NCI-H748 (cell line): ENCODE measurements around the gene TYROBP.
"Not testable (repeated sequence)": the region's sequence is repeated elsewhere in the genome, so short reads cannot be mapped to it uniquely, and the experiment has no call there.

ENCODE experiments used
- DNase-seq: peaks from one replicate; lab custom pipeline; 2025; ENCODE audit not compliant: unreplicated experiment; lab: John Stamatoyannopoulos, UW

Gene TYROBP

DNA sequence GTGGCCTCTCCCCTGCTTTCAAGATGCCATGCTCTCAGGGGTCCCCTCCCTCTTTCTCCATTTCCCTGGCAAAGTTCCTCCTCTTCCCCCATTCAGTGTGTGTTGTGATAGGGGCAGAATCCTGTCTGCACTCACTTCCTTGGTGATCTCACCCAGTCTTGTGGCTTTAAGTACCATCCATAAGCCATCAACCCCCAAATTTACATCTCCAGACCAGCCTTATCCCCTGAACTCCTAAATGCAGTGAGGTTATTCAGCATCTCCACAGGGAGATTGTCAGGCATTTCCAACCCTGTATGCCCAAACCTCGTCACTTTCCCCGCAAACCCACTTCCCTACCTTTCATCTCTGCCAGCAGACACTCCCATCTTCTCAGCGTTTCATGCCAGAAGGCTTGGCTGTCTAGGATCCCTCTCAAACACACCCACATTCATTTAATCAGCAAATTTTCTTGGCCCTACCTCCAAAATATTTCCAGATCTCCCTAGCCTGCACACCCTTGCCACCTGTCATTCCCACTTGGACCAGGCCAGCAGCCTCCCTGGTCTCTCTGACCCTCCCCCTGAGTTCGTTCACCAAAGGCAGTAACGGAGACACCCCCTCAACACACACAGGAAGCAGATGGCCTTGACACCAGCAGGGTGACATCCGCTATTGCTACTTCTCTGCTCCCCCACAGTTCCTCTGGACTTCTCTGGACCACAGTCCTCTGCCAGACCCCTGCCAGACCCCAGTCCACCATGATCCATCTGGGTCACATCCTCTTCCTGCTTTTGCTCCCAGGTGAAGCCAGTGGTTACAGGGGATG lies 6.0 kb downstream of the TYROBP start, which contains the start of gene HCST:
HCST (plus strand) TSS at position 676 of the 808 bp plus-strand sequence; CDS start at position 741, 65 bp downstream.
- DNase-seq = no peak

DNA sequence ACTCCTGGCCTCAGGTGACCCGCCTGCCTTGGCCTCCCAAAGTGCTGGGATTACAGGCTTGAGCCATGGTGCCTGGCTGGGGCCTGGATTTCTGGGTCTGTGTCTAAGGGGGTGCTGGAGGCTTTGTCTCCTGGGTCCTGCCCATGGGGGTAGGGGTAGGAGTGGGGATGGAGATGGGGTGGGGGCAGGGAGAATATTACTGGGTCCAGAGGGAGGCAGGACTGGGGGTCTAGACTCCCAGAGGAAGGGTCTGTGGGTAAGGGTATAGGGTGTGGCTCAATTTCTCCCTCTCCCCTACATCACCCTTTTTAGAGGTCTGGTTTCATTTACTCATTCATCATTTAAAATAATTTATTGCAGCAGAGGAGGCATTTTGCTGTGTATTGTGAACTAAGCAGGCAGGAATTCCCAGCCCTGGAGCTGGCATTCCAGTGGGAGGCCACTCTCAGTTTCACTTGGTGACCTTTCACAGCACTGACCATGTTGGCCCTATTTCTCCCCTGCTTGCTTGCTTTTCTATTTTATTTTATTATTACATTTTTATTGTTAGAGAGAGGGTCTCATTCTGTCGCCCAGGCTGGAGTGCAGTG lies 6.9 kb downstream of the TYROBP start:
- no peak for DNase-seq

DNA sequence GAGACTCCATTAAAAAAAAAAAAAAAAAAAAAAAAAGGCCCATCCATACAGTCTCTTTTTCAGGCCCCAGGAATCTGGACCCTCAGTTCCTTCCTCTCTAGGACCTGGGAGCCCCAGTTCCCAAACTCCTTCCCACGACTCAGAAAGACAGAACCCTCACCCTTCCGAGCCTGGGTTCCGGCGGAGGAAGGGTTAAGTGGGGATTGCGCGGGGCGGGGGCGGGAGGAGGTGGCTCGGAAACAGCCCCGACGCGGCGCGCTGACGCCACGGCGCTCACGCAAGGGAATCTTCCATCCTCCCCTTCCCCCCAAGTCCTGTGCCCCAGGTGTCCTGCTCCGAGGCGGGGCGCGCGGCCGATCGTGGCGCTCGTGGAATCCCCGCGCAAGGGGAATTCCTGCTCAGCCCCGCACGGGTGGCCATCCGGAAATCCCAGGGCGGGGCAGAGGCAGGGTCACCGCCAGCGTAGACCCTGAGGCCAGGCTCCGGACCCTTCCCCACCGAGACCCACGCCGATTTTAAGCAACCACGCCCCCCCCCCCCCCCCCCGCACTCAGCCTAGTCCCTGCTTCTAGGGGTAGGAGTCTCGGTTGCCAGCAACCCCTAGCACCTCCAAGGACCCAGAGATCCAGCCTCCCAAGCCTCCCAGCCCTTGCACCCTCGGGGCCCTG lies 8.4 kb downstream of the TYROBP start:
- DNase-seq = peak; percentile 87

DNA sequence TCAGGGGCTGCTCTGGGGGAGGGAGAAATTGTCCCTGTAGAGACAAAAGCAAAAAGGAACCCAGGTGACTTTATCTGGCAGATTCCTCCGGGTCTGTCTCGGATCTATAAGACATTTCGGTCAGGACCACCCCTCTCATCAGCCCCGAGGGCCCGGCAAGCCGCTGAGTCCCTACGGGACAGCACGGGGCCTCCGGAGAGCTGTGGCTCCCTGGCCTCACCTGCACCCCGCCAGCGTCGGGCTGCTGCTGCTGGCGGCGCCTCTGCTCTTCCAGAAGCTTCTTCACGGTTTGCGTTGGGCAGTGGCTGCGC lies 9.6 kb downstream of the TYROBP start:
- DNase-seq = no peak

DNA sequence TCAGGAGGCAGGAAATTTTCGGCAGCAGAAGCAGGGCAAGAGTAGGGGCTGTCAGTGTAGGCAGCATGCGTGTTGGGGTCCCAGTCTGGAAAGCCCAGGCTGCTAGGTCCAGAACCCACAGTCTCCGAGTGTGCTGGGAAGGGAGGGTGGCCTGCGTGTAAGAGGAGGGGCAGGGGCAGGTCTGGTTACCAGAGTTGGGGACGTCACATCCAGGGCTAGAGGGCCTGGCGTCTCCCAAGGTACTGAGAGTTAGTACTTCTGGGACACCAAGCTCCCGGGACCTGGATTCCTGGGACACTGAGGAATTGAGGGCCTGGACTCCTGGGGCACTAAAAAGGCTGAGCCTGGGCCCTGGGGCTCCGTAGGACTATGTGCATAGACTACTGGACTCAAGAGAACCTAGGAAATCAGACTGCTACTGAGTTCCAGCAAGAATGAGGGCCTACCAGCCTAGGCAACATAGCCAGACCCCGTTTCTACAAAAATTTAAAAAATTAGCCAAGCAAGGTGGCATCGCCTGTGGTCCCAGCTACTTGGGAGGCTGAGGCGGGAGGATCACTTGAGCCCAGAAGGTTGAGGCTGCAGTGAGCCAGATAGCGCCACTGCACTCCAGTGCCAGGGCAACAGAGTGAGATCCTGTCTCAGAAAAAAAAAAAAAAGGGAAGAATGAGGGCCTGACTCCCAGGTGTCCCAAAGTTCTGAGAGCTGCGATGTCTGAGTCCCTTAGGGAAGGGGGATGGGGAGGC lies 10.2 kb downstream of the TYROBP start:
- no peak for DNase-seq

DNA sequence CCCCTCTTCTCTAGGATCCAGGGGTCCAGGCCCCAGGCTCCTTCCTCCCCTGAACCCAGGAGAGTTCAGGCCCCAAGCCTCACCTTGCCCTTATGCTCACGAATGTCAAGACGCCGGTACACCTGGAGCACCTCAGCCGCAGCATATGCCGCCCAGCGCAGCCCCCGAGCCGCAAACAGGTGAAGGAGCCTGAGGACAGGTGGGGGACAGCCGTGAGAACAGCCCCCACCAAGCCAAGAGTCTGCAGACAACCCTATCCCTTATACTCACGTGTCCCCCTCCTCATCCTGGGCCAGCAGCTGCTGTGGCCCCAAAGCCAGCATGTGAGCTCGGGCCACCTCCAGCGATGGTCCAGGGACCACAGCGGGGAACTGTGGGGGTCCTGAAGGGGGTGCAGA lies 11.5 kb downstream of the TYROBP start:
- DNase-seq = no peak

GRCh38 chr19:35895911-35896642 lies 12.0 kb downstream of the TYROBP start:
- DNase-seq = no peak

DNA sequence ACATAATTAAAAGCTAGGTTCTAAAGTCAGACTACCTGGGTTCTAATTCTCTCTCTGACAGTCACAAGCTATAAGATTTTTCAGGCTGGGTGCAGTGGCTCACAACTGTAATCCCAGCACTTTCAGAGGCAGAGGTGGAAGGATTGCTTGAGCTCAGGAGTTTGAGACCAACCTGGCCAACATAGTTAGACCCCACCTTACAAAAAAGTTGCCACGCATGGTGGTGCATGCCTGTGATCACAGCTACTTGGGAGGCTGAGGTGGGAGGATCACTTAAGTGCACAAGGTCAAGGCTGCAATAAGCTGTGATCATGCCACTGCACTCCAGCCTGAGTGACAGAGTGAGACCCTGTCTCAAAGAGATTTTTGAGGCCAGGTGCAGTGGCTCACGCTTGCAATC lies 13.8 kb downstream of the TYROBP start:
- DNase-seq = no peak

- DNase-seq = not testable (repeated sequence)
Observed at GRCh38 chr19:35891819-35892218, 16.3 kb downstream of the TYROBP start.

DNA sequence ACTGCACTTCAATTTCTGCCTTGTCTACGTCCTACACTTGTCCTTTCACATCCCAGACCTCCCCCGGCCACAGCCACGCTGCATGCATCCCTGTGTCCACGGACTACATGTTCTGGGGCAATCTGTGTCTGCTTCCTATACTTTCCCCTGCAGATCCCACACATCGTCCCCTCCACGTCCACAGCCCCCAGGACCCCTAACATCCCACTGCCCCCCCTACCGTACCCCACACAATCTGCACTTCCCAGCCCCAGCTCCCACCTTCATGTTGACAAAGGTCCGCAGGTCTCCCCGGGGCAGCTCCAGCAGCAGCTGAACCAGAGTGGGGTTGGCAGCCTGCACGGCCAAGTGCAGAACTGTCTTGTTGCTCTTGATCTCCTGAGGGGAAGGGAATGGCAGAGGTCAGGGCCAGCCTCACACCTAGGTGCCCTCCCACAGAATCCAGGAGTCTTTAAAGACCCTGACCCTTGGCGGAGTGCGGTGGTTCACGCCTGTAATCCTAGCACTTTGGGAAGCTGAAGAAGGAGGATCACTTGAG lies 17.9 kb downstream of the TYROBP start:
- no peak for DNase-seq

GRCh38 chr19:35889370-35890112 lies 18.6 kb downstream of the TYROBP start:
- no peak for DNase-seq

GRCh38 chr19:35888398-35888797 lies 19.7 kb downstream of the TYROBP start:
- DNase-seq = no peak

DNA sequence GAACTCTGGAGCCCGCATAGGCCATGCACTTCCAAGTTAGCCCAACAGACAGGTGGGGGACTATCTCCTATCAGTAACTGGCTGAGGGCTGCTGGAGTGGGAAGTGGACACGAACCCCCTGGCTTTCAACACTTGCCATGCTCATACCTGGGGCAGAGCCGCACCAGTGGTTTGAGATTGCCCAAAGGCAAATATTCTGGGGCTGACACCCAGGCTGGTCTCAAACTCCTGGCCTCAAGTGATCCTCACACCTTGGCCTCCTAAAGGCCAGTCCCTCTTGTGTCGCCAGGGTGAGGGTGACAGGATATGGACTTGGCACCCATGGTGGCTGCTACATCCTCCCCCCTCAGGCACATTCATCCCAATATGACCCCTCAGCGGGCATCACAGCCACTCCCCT lies 20.9 kb downstream of the TYROBP start:
- no peak for DNase-seq

DNA sequence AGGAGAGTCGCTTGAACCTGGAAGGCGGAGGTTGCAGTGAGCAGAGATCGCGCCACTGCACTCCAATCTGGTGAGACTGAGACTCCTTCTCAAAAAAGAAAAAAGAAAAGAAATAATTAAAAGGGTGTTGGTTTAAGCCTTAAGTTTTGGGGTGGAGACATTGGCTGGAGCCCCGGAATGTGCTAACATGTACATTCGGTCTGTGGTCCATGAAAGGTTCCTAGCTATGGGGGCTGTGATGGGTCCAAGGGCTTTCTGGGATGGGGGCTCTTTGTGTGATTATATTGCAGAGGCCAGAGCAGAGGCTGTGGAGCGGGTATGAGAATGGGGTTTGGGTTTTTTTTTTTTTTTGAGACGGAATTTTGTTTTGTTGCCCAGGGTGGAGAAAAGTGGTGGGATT lies 22.2 kb downstream of the TYROBP start:
- DNase-seq = no peak

DNA sequence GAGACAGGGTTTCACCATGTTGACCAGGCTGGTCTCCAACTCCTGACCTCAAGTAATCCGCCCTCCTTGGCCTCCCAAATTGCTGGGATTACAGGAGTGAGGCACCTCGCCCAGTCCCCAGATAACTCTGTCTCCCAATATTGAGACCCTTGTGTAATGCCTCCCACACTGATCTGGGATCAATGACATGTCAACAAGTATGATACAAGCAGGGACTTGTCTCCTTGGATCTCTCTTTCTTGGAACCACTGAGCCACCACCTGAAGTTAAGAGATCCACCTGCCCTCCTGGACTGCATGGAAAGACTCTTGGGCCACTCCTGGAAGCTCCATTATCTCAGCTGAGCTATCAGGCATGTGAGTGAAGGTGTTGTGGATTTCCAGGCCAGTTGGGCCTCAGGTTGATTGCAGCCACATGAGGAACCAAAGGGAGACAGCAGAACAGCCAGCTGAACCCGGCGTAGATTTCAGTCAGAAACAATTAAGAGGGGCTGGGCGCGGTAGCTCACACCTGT lies 22.8 kb downstream of the TYROBP start:
- no peak for DNase-seq

DNA sequence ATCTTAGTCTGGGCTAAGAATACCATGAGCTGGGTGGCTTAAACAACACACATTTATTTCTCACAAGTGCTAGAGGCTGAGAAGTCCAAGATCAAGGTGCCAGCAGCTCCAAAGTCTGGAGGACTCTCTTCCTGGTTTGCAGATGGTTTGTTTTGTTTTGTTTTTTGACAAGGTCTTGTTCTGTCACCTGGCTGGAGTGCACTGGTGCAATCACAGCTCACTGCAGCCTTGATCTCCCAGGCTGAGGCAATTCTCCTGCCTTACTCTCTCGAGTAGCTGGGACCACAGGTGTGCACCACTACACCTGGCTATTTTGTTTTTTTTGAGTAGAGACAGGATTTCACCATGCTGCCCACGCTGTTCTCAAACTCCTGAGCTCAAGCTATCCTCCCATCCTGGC lies 24.2 kb downstream of the TYROBP start:
- no peak for DNase-seq

DNA sequence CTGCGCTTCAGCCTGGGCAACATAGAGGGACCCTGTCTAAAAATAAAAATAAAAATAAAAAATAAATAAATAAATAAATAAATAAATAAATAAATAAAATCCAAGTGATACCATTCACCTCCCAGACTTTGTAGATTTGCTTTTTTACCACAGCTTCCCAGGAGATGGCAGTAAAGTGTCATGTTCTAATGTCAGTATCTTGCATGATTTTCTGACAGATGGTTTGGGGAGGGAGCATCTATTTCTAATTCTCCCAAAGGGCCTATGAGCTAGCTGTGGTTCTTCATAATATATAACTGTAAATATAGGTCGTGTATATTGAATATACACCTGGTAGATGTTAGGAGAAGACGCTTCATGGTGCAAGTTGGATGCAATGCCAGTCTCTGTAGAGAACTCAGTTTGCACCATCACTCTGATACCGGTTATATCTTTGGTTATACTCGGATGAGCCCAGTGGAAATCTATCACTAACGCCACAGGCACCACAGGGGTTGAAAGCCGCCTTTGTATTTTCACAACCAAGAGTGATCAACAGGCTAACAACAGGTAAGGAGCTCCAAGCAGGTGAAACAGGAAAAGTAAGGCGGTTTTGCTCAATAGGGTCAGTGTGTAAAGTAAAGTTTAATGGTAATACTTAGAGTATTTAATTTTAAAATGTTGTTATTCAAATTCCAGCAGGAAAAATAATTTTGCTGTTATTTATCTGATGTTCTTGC lies 25.8 kb downstream of the TYROBP start:
- peak; percentile 75 for DNase-seq

- peak; percentile 87 for DNase-seq
Observed at GRCh38 chr19:35879770-35880317, 28.3 kb downstream of the TYROBP start.

GRCh38 chr19:35879068-35879467 lies 29.0 kb downstream of the TYROBP start:
- no peak for DNase-seq
